ENCODE results near the gene KCNC4.

KCNC4 gene

GRCh38 chr1:110189181-110189580 lies 20.9 kb upstream of the KCNC4 start:
- DNase-seq = no peak

DNA sequence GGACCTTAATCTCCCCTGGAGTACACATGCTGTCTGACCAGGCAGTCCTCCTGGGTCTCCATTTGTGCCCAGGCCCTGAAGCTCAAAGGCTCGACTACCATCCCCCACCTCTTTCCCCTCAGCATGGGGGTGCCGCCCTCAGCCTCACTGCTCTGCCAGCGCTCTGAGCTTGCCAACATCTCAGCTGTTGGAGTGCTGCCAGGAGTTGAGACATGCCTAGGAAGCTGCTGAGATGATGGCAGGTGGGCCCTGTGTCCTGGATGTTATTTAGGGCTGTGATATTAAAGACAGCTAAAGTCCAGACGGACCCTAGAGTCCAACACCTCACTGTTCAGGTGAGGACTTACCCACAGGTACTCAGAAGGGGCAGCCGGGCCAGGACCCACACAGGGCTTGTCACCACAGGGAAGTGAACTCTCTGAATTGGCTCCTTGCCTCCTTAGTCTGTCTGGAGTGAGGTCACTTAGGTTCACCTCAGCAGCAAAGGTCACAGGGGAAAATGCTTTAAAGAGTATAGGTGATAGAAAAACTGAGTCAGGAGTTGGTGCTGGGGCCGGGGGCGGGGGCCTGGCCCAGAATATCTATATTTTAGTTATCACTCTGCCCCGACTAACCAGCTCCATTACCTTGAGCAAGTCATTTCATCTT lies 19.7 kb upstream of the KCNC4 start:
- DNase-seq = no peak

DNA sequence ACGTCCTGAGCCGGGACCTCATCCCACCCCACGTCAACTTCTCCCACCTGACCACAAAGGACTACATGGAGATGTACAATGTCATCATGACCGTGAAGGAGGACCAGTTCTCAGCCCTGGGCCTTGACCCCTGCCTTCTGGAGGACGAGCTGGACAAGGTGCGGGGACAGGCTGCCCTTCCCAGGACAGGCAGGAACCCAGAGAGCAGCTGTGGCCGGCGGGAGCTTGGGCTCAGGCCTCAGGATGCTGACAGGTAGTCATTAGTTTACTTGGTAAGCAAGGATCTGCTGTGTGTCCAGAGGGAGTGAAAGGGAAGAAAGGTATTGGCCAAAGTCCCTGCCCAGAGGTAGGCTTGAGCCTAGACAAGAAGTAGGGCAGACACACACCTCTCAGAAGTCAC lies 17.6 kb upstream of the KCNC4 start:
- DNase-seq = no peak

GRCh38 chr1:110195196-110195595 lies 14.9 kb upstream of the KCNC4 start:
- DNase-seq = no peak

DNA sequence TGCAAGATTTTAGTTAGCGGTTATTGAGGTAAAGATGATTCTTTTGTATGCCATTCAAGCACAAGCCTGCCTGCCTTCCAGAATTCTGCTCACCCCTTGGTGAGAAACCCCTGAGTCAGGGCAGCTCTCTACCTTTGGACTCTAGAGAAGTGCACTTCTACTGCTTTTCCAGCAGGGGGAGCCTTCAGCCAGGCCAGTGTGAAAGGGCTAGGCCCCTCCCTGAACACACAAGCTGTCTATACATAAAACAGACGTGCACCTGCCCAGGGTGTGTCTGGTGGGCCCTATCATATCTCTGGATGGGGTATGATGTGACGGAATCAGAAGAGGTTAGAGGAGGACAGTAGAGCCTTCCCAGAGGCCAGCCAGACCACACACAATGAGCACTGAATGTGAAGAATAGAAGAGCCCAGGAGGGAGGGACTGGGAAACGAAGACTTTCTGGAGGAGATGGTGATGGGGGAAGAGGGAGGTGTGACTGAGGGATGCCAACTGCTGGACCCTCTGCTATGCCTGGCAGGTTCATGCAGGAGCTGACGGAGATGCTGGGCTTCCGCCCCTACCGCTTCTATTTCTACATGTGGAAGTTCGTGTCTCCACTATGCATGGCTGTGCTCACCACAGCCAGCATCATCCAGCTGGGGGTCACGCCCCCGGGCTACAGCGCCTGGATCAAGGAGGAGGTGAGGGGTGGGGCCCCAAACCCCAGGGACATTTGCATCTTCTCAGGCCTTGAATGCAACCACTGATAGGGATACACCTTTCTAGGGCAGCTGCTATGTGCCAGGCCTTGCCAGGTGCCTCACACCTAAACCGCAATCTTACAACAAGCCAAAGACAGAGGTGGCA lies 13.0 kb upstream of the KCNC4 start:
- DNase-seq = peak; percentile 43

GRCh38 chr1:110197905-110198629 lies 12.0 kb upstream of the KCNC4 start:
- DNase-seq = no peak

GRCh38 chr1:110198746-110199145 lies 11.4 kb upstream of the KCNC4 start:
- no peak for DNase-seq

GRCh38 chr1:110200190-110200589 lies 9.9 kb upstream of the KCNC4 start:
- no peak for DNase-seq

DNA sequence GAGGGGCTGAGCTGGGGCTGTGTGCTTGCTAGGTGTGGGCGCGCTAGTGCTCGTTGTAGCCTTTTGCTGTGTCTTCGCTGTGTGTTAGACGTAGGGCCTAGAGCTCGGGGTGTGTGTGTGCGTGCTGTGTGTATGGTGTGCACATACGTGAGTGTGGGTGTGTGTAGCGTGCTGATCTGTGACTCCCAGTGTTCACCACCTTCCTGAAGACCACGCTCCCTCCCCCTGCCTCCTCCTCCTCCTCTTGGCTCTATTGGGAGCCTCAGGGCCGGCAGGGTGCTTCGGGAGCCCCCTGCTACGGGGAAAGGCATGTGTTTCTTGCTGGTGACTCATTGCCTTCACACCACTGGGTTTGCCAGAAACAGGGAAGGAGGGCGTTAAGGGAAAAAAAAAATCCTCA lies 9.4 kb upstream of the KCNC4 start:
- DNase-seq = no peak

DNA sequence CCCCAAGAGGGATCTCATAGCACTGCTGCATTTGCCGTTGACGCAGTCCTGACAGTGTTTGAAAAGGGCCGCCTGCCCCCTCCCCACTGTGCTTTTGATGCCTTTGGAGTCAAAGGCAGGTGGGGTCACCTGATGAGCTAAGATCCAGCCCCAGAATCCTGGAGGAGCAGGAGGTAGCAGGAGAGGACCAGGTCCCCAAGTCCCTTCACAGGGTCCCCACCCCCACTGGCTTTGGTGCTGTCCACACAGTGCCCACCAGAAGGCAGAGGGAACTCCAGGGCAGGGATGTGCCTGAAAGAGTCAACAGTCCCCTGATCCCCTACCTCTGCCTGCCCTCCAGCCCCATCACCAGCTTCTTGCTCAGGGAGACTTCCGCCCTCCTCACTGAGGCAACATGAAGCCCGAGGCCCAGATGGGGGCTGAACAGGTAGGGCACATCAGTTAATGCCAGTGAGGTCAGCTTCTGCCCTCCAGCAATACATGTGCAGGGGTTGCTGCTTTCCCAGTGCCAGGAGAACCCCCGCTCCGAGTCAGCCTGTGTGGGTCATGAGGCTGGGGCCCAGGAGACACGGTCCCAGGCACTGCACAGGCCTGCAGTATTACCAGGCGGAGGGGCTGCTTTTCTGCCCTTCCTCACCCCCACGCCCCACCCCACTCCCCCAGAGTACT lies 8.8 kb upstream of the KCNC4 start:
- no peak for DNase-seq

- DNase-seq = peak; percentile 43
Measured at GRCh38 chr1:110203021-110203661, 7.0 kb upstream of the KCNC4 start.

DNA sequence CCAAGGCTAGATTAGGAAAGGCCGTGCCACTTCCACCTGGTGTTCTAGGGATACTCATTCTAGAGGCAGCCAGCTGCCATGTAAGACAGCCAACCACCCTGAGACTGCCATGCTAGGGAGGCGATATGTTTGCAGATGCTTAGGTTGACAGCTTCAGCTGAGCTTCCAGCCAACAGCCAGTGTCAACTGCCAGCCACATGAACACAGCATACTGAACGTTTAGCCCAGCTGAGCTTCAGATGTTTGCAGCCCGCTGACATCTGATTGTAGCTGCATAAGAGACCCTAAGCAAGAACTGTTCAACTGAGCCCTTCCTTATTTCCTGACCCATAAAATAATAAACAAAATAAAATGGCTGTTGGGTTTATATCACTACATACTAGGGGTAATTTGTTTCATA lies 5.0 kb upstream of the KCNC4 start:
- no peak for DNase-seq

DNA sequence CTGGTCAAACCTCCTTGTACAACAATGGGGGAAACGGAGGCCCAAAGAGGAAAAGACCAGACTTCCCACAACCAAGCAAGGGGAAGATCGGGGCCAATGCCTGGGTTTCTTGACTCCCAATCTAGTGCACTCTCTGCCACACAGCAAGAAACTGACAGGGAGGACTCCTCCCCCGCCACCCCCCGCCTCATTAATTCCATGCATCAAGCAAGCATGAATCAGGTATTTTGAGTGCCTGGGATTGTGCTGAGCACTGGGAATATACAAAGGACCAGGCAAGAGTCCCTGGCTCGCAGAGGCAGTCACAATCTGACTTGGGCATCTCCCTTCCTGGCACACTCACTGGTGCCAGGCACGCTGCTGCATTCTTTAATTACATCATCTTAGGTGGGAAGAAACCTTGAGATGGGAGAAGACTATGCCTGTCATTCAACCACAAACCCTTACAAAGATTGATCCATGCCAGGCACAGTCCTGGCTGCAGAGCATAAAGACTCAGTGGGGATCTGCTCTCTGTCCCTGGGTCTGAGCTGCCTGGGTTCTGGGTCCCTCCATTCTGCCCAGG lies 4.4 kb upstream of the KCNC4 start:
- no peak for DNase-seq

- DNase-seq = no peak
Measured at GRCh38 chr1:110206261-110206920, 3.7 kb upstream of the KCNC4 start.

DNA sequence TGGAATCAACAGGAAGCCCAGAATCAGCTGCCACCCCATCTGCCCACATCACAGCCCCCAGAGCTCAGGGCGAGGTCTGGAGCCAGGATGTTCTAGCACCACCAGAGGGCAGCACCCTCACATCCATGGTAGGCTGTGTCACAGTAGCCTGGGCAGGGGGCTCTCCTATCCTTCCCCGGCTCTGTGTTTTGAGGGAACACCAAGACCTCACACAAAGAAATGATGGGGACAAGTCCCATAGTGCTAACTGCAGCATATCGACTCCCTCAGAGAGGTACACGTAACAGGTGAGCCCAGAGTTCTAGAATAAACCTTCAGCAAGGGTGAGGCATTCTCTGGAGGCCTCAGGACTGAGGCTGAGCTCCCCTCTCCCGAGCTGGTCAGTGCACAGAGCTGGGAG lies 2.3 kb upstream of the KCNC4 start:
- peak; percentile 62 for DNase-seq

DNA sequence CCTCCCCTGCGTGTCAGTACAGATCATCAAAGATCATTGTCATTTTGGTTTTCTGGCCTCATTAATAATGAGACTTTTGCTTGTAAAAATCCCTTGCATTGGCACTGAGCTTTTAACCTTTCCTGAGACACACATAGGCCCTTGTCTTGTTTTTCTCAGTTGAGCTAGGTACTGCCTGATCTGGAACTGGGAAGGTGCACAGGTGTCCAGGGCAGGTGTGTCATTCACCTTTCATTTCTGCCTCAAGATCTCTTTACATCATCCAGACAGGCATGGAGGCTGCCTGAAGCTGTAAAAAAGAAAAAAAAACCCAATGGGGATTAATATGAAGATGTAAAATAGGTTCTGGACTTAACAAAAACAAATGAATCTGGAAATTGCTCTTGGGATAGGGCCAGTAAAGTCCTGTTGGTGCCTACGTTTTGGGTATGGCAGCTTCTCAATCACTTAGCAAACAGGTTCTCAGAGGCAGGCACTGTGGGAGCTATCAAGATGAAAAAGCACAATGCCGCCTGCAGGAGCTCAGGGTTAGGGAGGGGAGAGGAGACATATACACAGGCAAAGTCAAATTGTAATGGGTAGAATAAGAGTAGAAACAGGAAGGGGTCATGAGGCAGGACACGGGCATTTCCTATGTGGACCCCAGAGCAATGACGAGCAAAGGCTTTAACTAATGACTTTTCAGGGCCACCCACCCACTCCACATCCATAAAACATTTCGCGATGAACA lies 1.0 kb upstream of the KCNC4 start:
- no peak for DNase-seq

DNA sequence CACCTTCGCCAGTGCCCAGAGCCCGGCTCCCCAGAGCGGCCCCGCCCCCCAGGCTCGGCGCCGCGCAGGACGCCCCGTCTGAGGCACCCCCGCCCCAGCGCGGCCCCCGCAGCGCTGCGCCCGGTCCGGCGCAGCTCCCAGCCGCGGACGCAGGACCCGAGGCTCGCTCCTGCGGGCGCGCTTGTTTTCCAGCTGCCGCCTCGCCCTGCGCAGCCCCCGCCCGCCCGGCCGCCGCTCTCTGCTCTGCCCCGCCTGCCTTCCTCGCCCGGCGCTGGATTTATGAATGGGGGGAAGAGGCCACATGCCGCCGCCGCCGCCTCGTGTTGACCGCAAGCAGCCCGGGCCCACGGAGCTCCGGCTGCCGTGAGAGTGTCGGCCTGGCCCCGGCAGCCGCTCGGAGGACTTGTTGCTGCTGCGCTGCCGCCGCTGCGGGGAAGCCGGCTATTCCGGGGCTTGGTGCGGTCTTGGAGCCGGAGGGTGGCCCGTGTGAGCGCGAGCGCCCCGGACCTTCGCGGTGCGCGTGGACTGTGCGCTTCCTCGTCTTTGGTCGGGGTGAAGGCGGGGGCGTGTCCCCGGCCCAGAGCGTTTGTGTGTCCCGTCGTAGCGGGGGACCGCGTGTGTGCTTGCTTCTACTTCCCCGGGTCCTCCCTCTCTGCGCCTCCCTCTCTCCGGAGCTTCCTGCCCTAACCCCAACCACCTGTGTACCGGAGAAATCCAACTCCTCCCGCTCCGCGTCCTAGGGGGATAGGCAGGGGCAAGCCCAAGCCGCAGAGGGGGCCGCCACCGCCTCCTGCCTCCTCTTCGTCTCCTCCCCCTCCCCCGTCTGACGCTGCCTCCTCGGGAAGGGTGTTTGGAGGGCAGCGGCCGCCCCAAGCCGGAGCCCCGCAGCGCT lies 736 bp downstream of the KCNC4 start:
- DNase-seq = peak; percentile 33

GRCh38 chr1:110211496-110212168 lies 1.5 kb downstream of the KCNC4 start:
- peak; percentile 18 for DNase-seq
